Measurements from ENCODE around the gene C19orf67. TPM values are rescaled to one million over a fixed set of nuclear protein-coding genes. Genes with fewer than 3 reads are reported as not detected.

C19orf67 gene
- total RNA-seq, 1 donor from 2014 or later, result not detected

DNA sequence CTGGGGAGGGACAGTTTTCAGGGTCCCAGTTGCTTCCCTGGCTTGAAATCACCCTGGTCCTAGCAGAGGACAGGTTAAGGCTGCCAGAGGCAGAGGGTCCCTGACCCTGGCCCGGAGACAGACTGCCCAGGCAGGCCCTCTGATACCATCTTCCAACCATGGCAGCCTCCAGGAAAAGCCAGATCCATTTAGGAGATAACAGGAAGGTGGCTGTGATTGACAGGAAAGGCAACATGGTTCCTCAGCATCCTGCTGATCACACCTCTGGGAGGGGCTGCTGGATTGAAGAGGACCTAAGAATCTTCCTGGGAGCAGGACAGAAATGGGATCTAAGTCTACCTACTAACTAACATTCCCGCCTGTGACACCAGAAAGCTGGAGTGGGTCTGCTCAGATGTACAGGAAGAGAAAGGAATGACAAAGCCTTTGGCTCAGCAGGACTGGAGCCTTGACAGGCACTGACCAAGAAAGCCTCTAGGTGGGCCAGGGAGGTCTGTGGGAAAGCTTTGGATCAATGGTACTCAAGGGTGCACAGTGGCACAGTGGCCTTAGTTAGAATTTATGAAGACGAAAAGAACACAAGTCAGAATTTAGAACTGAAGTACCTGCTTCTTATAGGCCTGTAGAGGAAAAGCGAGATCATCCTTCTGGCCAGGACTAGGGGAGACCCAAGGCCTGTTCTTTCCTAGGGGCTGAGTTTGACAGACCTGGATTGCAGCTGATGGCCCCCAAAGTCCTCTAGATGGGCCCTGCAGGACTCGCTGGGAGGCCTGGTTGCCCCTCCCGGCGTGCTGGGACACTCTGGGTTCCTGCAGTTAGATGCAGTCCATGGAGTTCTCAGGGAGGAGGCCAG lies 34.3 kb upstream of the C19orf67 start:
- TF ChIP-seq CTCF (IDR thresholded peaks at IDR 0.05; ENCODE audit: insufficient read depth, low read length, severe bottlenecking), result no peak
- H3K27me3 ChIP-seq (ENCODE audit: control insufficient read depth, insufficient read depth, low read length), result no peaks in the 10 kb centered on the region
- no peaks in the 10 kb centered on the region for H3K36me3 ChIP-seq (ENCODE audit: control insufficient read depth, insufficient read depth, low read length)
- FAIRE-seq (no peak), DNase-seq (ENCODE audit: low read depth) (no peak)
- H3K4me3 ChIP-seq (ENCODE audit: low read depth, low read length), result no peak overlapping the region

DNA sequence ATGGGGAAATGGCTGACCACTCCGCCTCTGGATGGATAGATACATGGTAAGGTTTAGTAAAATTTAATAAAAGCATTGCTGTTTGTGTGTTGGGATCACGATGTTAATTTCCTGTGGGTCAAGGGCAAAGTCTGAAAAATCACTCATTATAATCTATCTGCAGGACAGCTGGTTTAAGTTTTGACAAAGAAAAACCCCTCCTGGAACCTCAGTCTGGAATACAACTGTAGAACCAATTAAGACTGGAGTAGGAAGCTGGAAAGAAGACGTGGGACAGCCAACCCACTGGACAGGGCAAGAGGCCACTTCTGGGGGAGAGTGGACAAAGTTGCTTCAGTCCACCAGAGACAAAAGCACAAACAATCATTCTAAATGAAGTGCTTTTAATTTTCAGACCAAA lies 33.6 kb upstream of the C19orf67 start:
- no peak overlapping the region for H3K4me3 ChIP-seq (ENCODE audit: low read depth, low read length)

GRCh38 chr19:14118165-14119051 lies 32.8 kb upstream of the C19orf67 start:
- Histone ChIP-seq H3K27me3 (ENCODE audit: control insufficient read depth, insufficient read depth, low read length) (no peaks in the 10 kb centered on the region), H3K36me3 (ENCODE audit: control insufficient read depth, insufficient read depth, low read length) (no peaks in the 10 kb centered on the region), H3K4me3 (ENCODE audit: low read depth, low read length) (peak overlapping the region; percentile 42)
- FAIRE-seq (peak; percentile 47), DNase-seq (ENCODE audit: low read depth) (peak; percentile 63)
- no peak for TF ChIP-seq CTCF (IDR thresholded peaks at IDR 0.05; ENCODE audit: insufficient read depth, low read length, severe bottlenecking)

More for the DNA sequence above, 33.6 kb upstream of the C19orf67 start:
- Histone ChIP-seq H3K36me3 (ENCODE audit: control insufficient read depth, insufficient read depth, low read length) (no peaks in the 10 kb centered on the region), H3K27me3 (ENCODE audit: control insufficient read depth, insufficient read depth, low read length) (no peaks in the 10 kb centered on the region)
- DNase-seq (ENCODE audit: low read depth) (no peak), FAIRE-seq (no peak)
- no peak for TF ChIP-seq CTCF (IDR thresholded peaks at IDR 0.05; ENCODE audit: insufficient read depth, low read length, severe bottlenecking)

- Histone ChIP-seq H3K4me3 (ENCODE audit: low read depth, low read length) (peak within 1 kb of the TSS; percentile 76), H3K36me3 (ENCODE audit: control insufficient read depth, insufficient read depth, low read length) (no peaks in the 10 kb centered on the region), H3K27me3 (ENCODE audit: control insufficient read depth, insufficient read depth, low read length) (no peaks in the 10 kb centered on the region)
- no peak for FAIRE-seq
- TF ChIP-seq CTCF (IDR thresholded peaks at IDR 0.05; ENCODE audit: insufficient read depth, low read length, severe bottlenecking), result no peak
- peak; percentile 94 for DNase-seq (ENCODE audit: low read depth)
These were observed 32.1 kb upstream of the C19orf67 start, which contains the start of gene PRKACA for GRCh38 chr19:14117668-14118164. TSS of gene PRKACA (minus strand) at chr19:14117762. CDS start at chr19:14117547, 215 bp downstream.

DNA sequence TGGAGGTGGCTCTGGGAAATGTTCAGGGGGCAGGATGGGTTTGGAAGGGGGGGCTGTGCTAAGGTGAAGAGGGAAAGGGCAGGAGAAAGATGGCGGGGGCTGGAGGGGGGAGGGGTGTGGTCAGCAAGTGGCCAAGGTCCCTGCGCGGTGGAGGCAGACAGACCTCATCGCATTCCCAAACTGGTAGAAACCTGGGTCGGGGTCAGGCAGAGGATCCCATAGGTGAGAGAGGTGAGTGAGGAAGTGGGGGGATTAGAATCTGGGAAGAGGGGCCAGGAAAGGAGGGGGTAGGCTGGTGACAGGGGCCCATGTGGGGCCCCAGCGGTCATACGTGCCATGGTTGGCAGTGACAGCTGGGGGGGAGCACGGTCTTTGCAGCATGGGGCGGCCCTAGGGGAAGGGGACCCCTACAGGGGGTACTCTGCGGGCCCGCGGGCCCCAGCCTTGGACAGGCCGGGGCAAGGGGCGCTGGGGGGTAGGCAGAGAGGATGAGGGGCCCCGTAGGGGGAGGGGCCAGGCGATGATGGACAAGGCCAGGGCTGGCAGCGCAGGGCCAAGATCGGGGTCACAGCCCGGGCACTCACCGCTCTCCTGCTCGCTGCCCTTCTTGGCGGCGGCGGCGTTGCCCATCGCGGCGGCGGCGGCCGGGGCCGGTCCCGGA lies 31.5 kb upstream of the C19orf67 start:
- no peak for FAIRE-seq

More for the DNA sequence above, 31.5 kb upstream of the C19orf67 start:
- H3K27me3 ChIP-seq (ENCODE audit: control insufficient read depth, insufficient read depth, low read length), result no peaks in the 10 kb centered on the region
- H3K36me3 ChIP-seq (ENCODE audit: control insufficient read depth, insufficient read depth, low read length), result no peaks in the 10 kb centered on the region
- H3K4me3 ChIP-seq (ENCODE audit: low read depth, low read length), result peak overlapping the region; percentile 76
- no peak for DNase-seq (ENCODE audit: low read depth)
- TF ChIP-seq CTCF (IDR thresholded peaks at IDR 0.05; ENCODE audit: insufficient read depth, low read length, severe bottlenecking), result no peak
